Mesendoderm (in vitro differentiated cells): Measurements from ENCODE around the gene DNAH17.
"Not testable (repeated sequence)": the region's sequence is repeated elsewhere in the genome, so short reads cannot be mapped to it uniquely, and the experiment has no call there.

Source experiments
- DNase-seq: peaks from one replicate; pipeline ENCODE4 v3.0.0; 2013
- H2AK5ac ChIP-seq: 2 replicates; pipeline ENCODE4 v1.6.1; 2013; ENCODE audit warnings: low read length, inconsistent platforms
- H2BK120ac ChIP-seq: 2 replicates; pipeline ENCODE4 v1.6.1; 2013; ENCODE audit warnings: low read depth, mild to moderate bottlenecking, low read length, moderate library complexity, mixed read lengths
- H2BK15ac ChIP-seq: replicated peaks from 2 replicates; pipeline ENCODE4 v1.6.1; 2013; ENCODE audit warnings: low read depth, mild to moderate bottlenecking, moderate library complexity
- H2BK5ac ChIP-seq: 2 replicates; pipeline ENCODE4 v1.6.1; 2013; ENCODE audit warnings: low read length, inconsistent platforms
- H3K18ac ChIP-seq: 2 replicates; pipeline ENCODE4 v1.6.1; 2013; ENCODE audit warnings: mild to moderate bottlenecking, low read length, mixed read lengths
- H3K23ac ChIP-seq: one replicate; pipeline ENCODE4 v1.6.1; 2013; ENCODE audit warnings: low read length
- H3K27ac ChIP-seq: 2 replicates; pipeline ENCODE4 v1.5.1; 2013; ENCODE audit warnings: low read depth, mild to moderate bottlenecking, inconsistent platforms, low read length, moderate library complexity
- H3K27me3 ChIP-seq: 2 replicates; pipeline ENCODE4 v1.6.1; 2013; ENCODE audit warnings: low read length, control low read depth, mild to moderate bottlenecking, inconsistent platforms; ENCODE audit not compliant: insufficient read depth, poor library complexity
- H3K36me3 ChIP-seq: 2 replicates; pipeline ENCODE4 v1.6.1; 2013; ENCODE audit warnings: low read length, inconsistent platforms; ENCODE audit not compliant: control insufficient read depth, insufficient read depth
- H3K4ac ChIP-seq: one replicate; pipeline ENCODE4 v1.6.1; 2013; ENCODE audit warnings: low read depth, mild to moderate bottlenecking, low read length, moderate library complexity
- H3K4me1 ChIP-seq: 2 replicates; pipeline ENCODE4 v1.6.1; 2013; ENCODE audit warnings: low read depth, low read length, inconsistent platforms; ENCODE audit not compliant: control insufficient read depth
- H3K4me2 ChIP-seq: 2 replicates; pipeline ENCODE4 v1.6.1; 2013; ENCODE audit warnings: low read length
- H3K4me3 ChIP-seq: 2 replicates; pipeline ENCODE4 v1.5.1; 2013; ENCODE audit warnings: mild to moderate bottlenecking, low read length
- H3K56ac ChIP-seq: one replicate; pipeline ENCODE4 v1.6.1; 2013; ENCODE audit warnings: low read length
- H3K79me1 ChIP-seq: 2 replicates; pipeline ENCODE4 v1.6.1; 2013; ENCODE audit warnings: low read length, inconsistent platforms
- H3K79me2 ChIP-seq: 2 replicates; pipeline ENCODE4 v1.6.1; 2013; ENCODE audit warnings: mild to moderate bottlenecking, low read length; ENCODE audit not compliant: control insufficient read depth, insufficient read depth
- H3K9ac ChIP-seq: 2 replicates; pipeline ENCODE4 v1.6.1; 2013; ENCODE audit warnings: low read length, inconsistent platforms
- H4K5ac ChIP-seq: one replicate; pipeline ENCODE4 v1.6.1; 2013; ENCODE audit warnings: low read length
- H4K8ac ChIP-seq: one replicate; pipeline ENCODE4 v1.6.1; 2013; ENCODE audit warnings: low read depth, mild to moderate bottlenecking, control low read depth, low read length, moderate library complexity
- WGBS: extraction: QIAGEN DNeasy Blood & Tissue Kit; methylation state at CpG from one replicate; pipeline ENCODE4 v1.1.7; 2013; ENCODE audit warnings: low lambda C conversion rate, missing lambda C conversion rate; ENCODE audit not compliant: insufficient coverage; ENCODE audit errors: extremely low coverage; 5-methylcytosine and 5-hydroxymethylcytosine counted together

Gene DNAH17

GRCh38 chr17:78466786-78467715 is 110.1 kb downstream of the DNAH17 start:
- Histone ChIP-seq H3K18ac (no peak overlapping the region), H3K9ac (no peak overlapping the region), H2BK5ac (no peak overlapping the region), H2BK120ac (no peak overlapping the region), H4K5ac (no peak overlapping the region), H3K4me2 (no peak overlapping the region), H3K4ac (no peak overlapping the region), H3K56ac (no peak overlapping the region), H4K8ac (no peak overlapping the region), H3K4me1 (no peaks in the 10 kb centered on the region), H3K36me3 (no peaks in the 10 kb centered on the region), H3K79me1 (no peaks in the 10 kb centered on the region), H3K27ac (no peak overlapping the region), H2BK15ac (no peak overlapping the region), H2AK5ac (no peak overlapping the region), H3K27me3 (no peaks in the 10 kb centered on the region), H3K23ac (no peak overlapping the region), H3K79me2 (no peaks in the 10 kb centered on the region), H3K4me3 (no peak overlapping the region)
- no peak for DNase-seq
- no CpG with 5 or more reads among the region's 26 CpGs for WGBS

- not testable (repeated sequence) for H3K36me3 ChIP-seq, H2BK120ac ChIP-seq, H3K23ac ChIP-seq, H3K79me1 ChIP-seq, H2BK15ac ChIP-seq, H4K5ac ChIP-seq, H3K9ac ChIP-seq, H3K79me2 ChIP-seq, H3K27me3 ChIP-seq, H3K18ac ChIP-seq, H2AK5ac ChIP-seq, H3K4me1 ChIP-seq, H3K4ac ChIP-seq, H4K8ac ChIP-seq, H3K27ac ChIP-seq, H2BK5ac ChIP-seq, DNase-seq, H3K56ac ChIP-seq, H3K4me2 ChIP-seq, H3K4me3 ChIP-seq
- WGBS: no CpG with 5 or more reads among the region's 19 CpGs
These were observed 110.9 kb downstream of the DNAH17 start for GRCh38 chr17:78466109-78466785.

- Histone ChIP-seq H2AK5ac (no peak overlapping the region), H3K4me3 (no peak overlapping the region), H3K4me1 (no peaks in the 10 kb centered on the region), H3K4ac (no peak overlapping the region), H2BK15ac (no peak overlapping the region), H3K36me3 (no peaks in the 10 kb centered on the region), H3K27ac (no peak overlapping the region), H4K8ac (no peak overlapping the region), H3K79me1 (no peaks in the 10 kb centered on the region), H2BK120ac (no peak overlapping the region), H3K4me2 (no peak overlapping the region), H3K23ac (no peak overlapping the region), H3K27me3 (no peaks in the 10 kb centered on the region), H3K56ac (no peak overlapping the region), H3K18ac (no peak overlapping the region), H4K5ac (no peak overlapping the region), H3K9ac (no peak overlapping the region), H3K79me2 (no peaks in the 10 kb centered on the region), H2BK5ac (no peak overlapping the region)
- no CpG with 5 or more reads among the region's 8 CpGs for WGBS
- DNase-seq: no peak
These were observed 115.0 kb downstream of the DNAH17 start for GRCh38 chr17:78462148-78462547.

- Histone ChIP-seq H3K36me3 (no peaks in the 10 kb centered on the region), H2BK5ac (no peak overlapping the region), H3K4me3 (no peak overlapping the region), H3K56ac (no peak overlapping the region), H2BK120ac (no peak overlapping the region), H3K4me1 (no peaks in the 10 kb centered on the region), H3K27me3 (no peaks in the 10 kb centered on the region), H3K9ac (no peak overlapping the region), H3K79me2 (no peaks in the 10 kb centered on the region), H3K23ac (no peak overlapping the region), H3K4ac (no peak overlapping the region), H3K18ac (no peak overlapping the region), H3K4me2 (no peak overlapping the region), H2AK5ac (no peak overlapping the region), H4K5ac (no peak overlapping the region), H4K8ac (no peak overlapping the region), H3K27ac (no peak overlapping the region), H3K79me1 (no peaks in the 10 kb centered on the region), H2BK15ac (no peak overlapping the region)
- WGBS: no CpG with 5 or more reads among the region's 6 CpGs
- no peak for DNase-seq
These were observed 115.5 kb downstream of the DNAH17 start for GRCh38 chr17:78461799-78462053.

- Histone ChIP-seq H3K27me3 (no peaks in the 10 kb centered on the region), H3K4me1 (no peaks in the 10 kb centered on the region), H4K8ac (no peak overlapping the region), H2AK5ac (no peak overlapping the region), H3K56ac (no peak overlapping the region), H3K79me1 (no peaks in the 10 kb centered on the region), H3K4me2 (no peak overlapping the region), H3K18ac (no peak overlapping the region), H2BK5ac (no peak overlapping the region), H2BK120ac (no peak overlapping the region), H3K27ac (no peak overlapping the region), H3K23ac (no peak overlapping the region), H3K9ac (no peak overlapping the region), H3K79me2 (no peaks in the 10 kb centered on the region), H2BK15ac (no peak overlapping the region), H4K5ac (no peak overlapping the region), H3K36me3 (no peaks in the 10 kb centered on the region), H3K4me3 (no peak overlapping the region), H3K4ac (no peak overlapping the region)
- WGBS: no CpG with 5 or more reads among the region's 34 CpGs
- DNase-seq: no peak
These were observed 116.0 kb downstream of the DNAH17 start for GRCh38 chr17:78460951-78461798.
